ENCODE measurements around the gene CDON.
"Not testable (repeated sequence)": the region's sequence is repeated elsewhere in the genome, so short reads cannot be mapped to it uniquely, and the experiment has no call there.

The CDON gene

DNA sequence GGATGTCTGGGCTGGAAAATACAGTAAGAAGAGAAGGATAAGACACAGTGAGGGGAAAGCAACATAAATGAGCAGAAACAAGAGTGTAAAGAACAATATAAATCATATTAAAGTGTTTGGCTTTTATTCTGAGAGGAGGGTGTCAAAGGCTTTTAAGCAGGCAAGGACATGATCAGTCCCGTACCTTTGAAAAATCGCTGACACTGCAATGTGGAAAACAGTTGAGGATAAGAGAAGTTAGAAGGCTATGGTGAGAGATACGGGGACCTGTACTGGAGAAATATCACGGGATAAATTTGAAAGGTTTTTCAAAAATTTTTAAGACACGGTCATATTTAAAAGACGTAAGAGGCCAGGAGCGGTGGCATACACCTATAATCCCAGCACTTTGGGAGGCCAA is 30.3 kb downstream of the CDON start:
- Histone ChIP-seq H3K36me3 (ENCODE audit: control insufficient read depth, insufficient read depth, low read length) (no peaks in the 10 kb centered on the region), H3K27me3 (ENCODE audit: control insufficient read depth, insufficient read depth, low read length) (peaks cover 6% of the 10 kb centered on the region), H3K9me3 (ENCODE audit: control insufficient read depth, low read length) (no peaks in the 10 kb centered on the region), H3K4me3 (ENCODE audit: low read length) (no peak overlapping the region), H3K9ac (ENCODE audit: low read length) (no peak overlapping the region), H3K4me1 (ENCODE audit: control insufficient read depth, insufficient read depth, low read length) (no peaks in the 10 kb centered on the region)

DNA sequence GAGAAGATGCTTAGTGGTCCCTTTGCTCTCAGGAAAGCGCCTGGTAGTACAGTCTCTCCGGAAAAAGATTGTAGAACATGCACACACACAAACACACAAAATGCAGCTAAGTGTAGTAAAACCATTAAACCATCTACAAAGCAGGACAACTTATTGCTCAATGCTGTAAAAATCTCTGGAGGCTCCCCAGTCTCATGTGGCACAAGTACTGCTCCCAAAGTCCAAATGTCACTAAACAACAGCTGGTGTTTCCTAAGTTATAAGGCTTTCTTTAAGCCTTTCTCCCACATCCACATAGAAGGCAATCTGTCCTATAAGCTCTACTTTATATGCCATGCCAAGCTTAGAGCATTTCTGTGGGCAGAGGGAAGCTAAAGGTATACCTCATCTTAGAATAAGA is 32.9 kb downstream of the CDON start:
- Histone ChIP-seq H3K9me3 (ENCODE audit: control insufficient read depth, low read length) (no peaks in the 10 kb centered on the region), H3K27me3 (ENCODE audit: control insufficient read depth, insufficient read depth, low read length) (peaks cover 6% of the 10 kb centered on the region), H3K4me3 (ENCODE audit: low read length) (no peak overlapping the region), H3K9ac (ENCODE audit: low read length) (no peak overlapping the region), H3K36me3 (ENCODE audit: control insufficient read depth, insufficient read depth, low read length) (no peaks in the 10 kb centered on the region), H3K4me1 (ENCODE audit: control insufficient read depth, insufficient read depth, low read length) (no peaks in the 10 kb centered on the region)

DNA sequence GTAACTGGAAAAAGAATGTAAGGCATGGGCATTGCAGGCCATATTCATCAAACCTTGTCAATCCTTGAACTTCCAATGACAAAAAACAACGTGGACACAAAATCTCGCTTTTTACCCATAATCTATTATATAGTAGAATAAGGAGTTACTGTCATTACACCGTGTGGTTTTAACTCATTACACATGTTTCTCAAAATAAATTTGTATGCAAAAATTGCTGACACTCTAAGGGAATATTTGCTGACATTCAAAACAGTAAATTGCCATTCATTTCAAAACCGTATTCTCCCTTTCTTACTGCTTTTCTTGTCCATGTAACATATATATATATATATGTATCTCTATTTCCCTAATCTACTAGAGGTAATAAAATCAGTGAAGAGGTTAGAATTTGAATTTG is 33.4 kb downstream of the CDON start:
- no peak overlapping the region for H3K9ac ChIP-seq (ENCODE audit: low read length)
- no peaks in the 10 kb centered on the region for H3K9me3 ChIP-seq (ENCODE audit: control insufficient read depth, low read length)
- no peaks in the 10 kb centered on the region for H3K4me1 ChIP-seq (ENCODE audit: control insufficient read depth, insufficient read depth, low read length)
- H3K36me3 ChIP-seq (ENCODE audit: control insufficient read depth, insufficient read depth, low read length): no peaks in the 10 kb centered on the region
- H3K27me3 ChIP-seq (ENCODE audit: control insufficient read depth, insufficient read depth, low read length): peaks cover 6% of the 10 kb centered on the region
- no peak overlapping the region for H3K4me3 ChIP-seq (ENCODE audit: low read length)

DNA sequence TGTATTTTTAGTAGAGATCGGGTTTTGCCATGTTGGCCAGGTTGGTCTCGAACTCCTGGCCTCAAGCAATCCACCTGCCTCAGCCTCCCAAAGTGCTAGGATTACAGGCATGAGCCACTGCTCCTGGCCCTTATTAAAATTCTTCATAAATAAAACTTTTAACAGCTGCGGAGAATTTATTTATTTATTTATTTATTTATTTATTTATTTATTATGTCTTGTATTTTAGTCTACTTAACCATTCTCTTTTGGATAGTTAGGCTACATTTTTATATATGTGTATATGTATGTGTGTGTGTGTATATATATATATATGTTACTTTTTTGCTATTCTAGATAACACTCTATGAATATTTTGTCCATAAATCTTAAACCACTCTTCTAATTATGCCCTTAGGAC is 34.1 kb downstream of the CDON start:
- not testable (repeated sequence) for H3K4me3 ChIP-seq (ENCODE audit: low read length); H3K4me1 ChIP-seq (ENCODE audit: control insufficient read depth, insufficient read depth, low read length); H3K27me3 ChIP-seq (ENCODE audit: control insufficient read depth, insufficient read depth, low read length); H3K36me3 ChIP-seq (ENCODE audit: control insufficient read depth, insufficient read depth, low read length); H3K9ac ChIP-seq (ENCODE audit: low read length); H3K9me3 ChIP-seq (ENCODE audit: control insufficient read depth, low read length)

DNA sequence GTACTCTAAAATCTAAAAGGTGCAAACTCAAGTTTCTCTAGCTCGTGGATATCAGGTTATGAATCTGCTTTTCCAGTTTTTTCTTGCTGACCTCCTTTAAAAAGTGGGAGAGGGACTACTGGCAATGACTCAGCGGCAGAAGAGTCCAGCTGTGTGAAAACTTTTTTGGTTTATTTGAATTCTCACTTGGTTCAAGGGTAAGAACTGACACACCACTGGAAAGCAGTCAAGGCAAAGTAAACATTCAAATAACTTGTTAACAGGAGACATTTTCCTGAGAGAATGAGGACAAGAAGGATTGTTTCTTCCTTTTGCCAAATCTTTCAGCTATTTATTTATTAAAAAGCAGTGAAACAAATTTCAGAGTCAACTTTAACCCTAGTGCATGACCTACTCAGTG is 36.1 kb downstream of the CDON start:
- Histone ChIP-seq H3K9ac (ENCODE audit: low read length) (no peak overlapping the region), H3K4me3 (ENCODE audit: low read length) (no peak overlapping the region), H3K36me3 (ENCODE audit: control insufficient read depth, insufficient read depth, low read length) (no peaks in the 10 kb centered on the region), H3K9me3 (ENCODE audit: control insufficient read depth, low read length) (no peaks in the 10 kb centered on the region), H3K27me3 (ENCODE audit: control insufficient read depth, insufficient read depth, low read length) (no peaks in the 10 kb centered on the region), H3K4me1 (ENCODE audit: control insufficient read depth, insufficient read depth, low read length) (no peaks in the 10 kb centered on the region)

DNA sequence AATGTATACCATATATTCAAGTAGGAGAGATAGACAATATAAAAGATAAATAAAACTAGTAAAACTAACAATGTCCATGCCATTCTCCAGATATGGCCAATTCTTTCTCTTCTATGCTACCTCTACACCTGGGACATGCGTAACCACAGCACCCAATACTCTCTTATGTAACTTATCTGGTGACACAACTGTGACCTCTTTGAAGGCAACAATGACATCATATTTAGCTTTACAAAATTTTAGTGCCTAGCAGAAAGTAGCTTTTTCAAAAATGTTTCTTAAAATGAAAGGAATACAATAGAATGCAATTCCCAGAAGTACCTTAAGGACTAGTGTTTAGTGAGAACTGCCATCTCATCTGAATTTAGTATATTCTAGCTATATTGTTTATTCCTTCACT is 36.8 kb downstream of the CDON start:
- no peak overlapping the region for H3K4me3 ChIP-seq (ENCODE audit: low read length)
- no peaks in the 10 kb centered on the region for H3K4me1 ChIP-seq (ENCODE audit: control insufficient read depth, insufficient read depth, low read length)
- no peaks in the 10 kb centered on the region for H3K27me3 ChIP-seq (ENCODE audit: control insufficient read depth, insufficient read depth, low read length)
- no peaks in the 10 kb centered on the region for H3K9me3 ChIP-seq (ENCODE audit: control insufficient read depth, low read length)
- no peak overlapping the region for H3K9ac ChIP-seq (ENCODE audit: low read length)
- H3K36me3 ChIP-seq (ENCODE audit: control insufficient read depth, insufficient read depth, low read length): no peaks in the 10 kb centered on the region

DNA sequence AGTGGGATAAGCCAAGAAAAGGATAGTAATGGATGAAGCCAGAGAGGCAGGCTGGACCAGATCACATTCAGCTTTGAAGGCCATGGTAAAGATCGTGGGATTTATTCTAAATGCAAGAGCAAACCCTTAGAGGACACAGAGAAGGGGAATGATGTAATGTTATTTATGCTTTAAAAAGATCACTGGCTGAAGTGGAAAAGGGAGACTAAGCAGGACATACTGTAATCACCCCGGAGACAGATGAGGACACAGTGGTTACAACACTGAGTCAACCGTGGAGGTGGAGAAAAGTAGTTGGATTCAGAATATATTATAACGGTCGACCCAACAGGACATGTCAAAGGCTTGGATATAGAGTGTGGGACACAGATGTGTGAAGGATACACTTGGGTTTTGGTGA is 38.5 kb downstream of the CDON start:
- no peaks in the 10 kb centered on the region for H3K27me3 ChIP-seq (ENCODE audit: control insufficient read depth, insufficient read depth, low read length)
- H3K9ac ChIP-seq (ENCODE audit: low read length): no peak overlapping the region
- no peaks in the 10 kb centered on the region for H3K36me3 ChIP-seq (ENCODE audit: control insufficient read depth, insufficient read depth, low read length)
- no peak overlapping the region for H3K4me3 ChIP-seq (ENCODE audit: low read length)
- no peaks in the 10 kb centered on the region for H3K4me1 ChIP-seq (ENCODE audit: control insufficient read depth, insufficient read depth, low read length)
- no peaks in the 10 kb centered on the region for H3K9me3 ChIP-seq (ENCODE audit: control insufficient read depth, low read length)

DNA sequence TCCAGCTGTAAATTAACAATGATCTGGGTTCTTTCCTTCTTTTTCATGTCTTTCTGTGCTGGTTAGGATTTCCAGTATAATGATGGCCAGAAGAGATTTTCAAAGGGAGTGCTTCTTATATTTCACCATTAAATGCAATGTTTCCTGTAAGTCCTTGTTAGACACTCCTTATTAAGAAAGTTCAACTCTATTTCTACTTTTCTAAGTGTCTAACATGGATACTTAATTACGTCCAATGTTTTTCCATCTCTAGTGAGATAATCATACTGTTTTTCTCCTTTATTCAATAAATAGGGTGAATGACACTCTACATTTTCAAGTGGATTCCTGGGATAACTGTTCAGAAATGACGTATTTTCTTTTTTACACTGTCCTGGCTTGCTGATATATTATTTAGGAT is 49.8 kb downstream of the CDON start:
- no peaks in the 10 kb centered on the region for H3K9me3 ChIP-seq (ENCODE audit: control insufficient read depth, low read length)
- no peaks in the 10 kb centered on the region for H3K36me3 ChIP-seq (ENCODE audit: control insufficient read depth, insufficient read depth, low read length)
- H3K4me1 ChIP-seq (ENCODE audit: control insufficient read depth, insufficient read depth, low read length): no peaks in the 10 kb centered on the region
- H3K27me3 ChIP-seq (ENCODE audit: control insufficient read depth, insufficient read depth, low read length): no peaks in the 10 kb centered on the region
- no peak overlapping the region for H3K9ac ChIP-seq (ENCODE audit: low read length)
- no peak overlapping the region for H3K4me3 ChIP-seq (ENCODE audit: low read length)

DNA sequence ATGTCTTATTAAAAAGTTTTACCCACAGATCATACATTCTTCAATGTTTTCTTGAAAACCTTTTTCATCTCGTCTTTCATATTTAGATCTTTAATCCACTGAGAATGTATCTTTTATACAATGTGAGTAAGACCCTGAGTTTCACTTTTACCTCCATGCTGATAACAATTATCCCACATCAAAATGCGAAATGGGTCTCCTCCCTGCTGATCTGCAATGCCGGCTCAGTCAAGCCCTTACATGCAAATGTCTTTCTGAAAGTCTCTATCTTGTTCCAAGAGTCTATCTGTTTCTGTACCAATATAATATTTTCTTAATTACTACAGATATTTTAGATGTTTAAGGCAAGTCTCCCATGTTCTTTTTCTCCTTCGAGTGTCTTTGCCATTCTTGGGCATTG is 50.9 kb downstream of the CDON start:
- no peak overlapping the region for H3K4me3 ChIP-seq (ENCODE audit: low read length)
- H3K9ac ChIP-seq (ENCODE audit: low read length): no peak overlapping the region
- no peaks in the 10 kb centered on the region for H3K9me3 ChIP-seq (ENCODE audit: control insufficient read depth, low read length)
- no peaks in the 10 kb centered on the region for H3K4me1 ChIP-seq (ENCODE audit: control insufficient read depth, insufficient read depth, low read length)
- no peaks in the 10 kb centered on the region for H3K27me3 ChIP-seq (ENCODE audit: control insufficient read depth, insufficient read depth, low read length)
- no peaks in the 10 kb centered on the region for H3K36me3 ChIP-seq (ENCODE audit: control insufficient read depth, insufficient read depth, low read length)

DNA sequence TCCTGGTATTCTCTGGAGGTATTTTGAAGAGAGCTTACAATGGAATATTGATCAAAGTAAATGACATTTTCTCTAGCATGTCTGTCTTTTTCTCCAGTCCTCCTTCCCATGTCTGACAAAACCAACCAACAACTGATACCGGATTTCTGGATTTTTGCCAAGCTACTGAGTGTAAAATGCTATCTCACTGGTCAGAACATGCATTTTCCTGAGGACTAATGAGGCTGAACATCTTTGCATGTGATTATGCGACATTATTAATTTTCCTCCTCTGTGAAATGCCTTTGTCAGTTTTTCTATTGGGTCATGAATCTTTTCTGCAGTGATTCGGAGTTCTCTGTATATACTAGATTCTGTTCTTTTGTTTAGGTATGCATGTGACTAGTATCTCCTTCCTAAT is 51.4 kb downstream of the CDON start:
- no peaks in the 10 kb centered on the region for H3K27me3 ChIP-seq (ENCODE audit: control insufficient read depth, insufficient read depth, low read length)
- no peak overlapping the region for H3K4me3 ChIP-seq (ENCODE audit: low read length)
- no peaks in the 10 kb centered on the region for H3K36me3 ChIP-seq (ENCODE audit: control insufficient read depth, insufficient read depth, low read length)
- H3K9ac ChIP-seq (ENCODE audit: low read length): no peak overlapping the region
- H3K4me1 ChIP-seq (ENCODE audit: control insufficient read depth, insufficient read depth, low read length): no peaks in the 10 kb centered on the region
- H3K9me3 ChIP-seq (ENCODE audit: control insufficient read depth, low read length): no peaks in the 10 kb centered on the region

DNA sequence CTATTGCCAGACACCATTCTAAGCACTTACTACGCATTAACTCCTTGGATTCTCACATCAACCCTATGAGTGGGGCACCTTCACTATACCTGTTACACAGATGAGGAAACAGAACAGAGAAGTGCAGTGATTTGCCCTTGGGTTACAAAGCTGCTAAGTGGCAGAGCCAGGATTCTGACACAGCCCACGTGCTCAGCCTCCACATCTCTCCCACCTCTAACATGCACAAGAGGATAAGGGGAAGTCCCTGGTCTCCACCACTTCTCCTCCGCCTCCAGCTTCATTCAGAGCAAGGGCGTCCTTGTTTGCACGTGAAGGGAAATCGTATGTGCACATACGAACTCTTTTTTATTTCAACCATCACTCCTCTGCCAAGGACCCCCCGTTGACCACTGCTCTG is 53.7 kb downstream of the CDON start:
- H3K4me3 ChIP-seq (ENCODE audit: low read length): no peak overlapping the region
- H3K9ac ChIP-seq (ENCODE audit: low read length): no peak overlapping the region
- no peaks in the 10 kb centered on the region for H3K4me1 ChIP-seq (ENCODE audit: control insufficient read depth, insufficient read depth, low read length)
- no peaks in the 10 kb centered on the region for H3K27me3 ChIP-seq (ENCODE audit: control insufficient read depth, insufficient read depth, low read length)
- no peaks in the 10 kb centered on the region for H3K9me3 ChIP-seq (ENCODE audit: control insufficient read depth, low read length)
- no peaks in the 10 kb centered on the region for H3K36me3 ChIP-seq (ENCODE audit: control insufficient read depth, insufficient read depth, low read length)

DNA sequence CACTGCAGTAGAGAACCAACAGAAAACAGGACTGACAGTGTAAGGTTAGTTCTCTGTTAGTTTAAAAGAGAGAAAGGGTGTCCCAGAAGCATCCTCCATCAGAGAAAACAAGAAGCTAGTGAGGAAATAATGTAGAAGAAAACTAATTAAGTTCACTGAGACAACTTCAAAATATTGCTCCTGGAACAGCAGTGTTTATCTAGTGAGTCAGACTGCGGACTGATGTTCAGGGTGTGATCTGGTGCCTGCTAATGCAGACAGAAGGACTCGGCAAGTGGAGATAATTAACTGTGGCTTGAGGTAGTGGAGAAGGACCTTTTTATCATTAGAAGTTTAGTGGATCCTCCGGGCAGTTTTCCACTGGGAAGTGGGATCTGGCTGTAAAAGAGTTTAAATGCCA is 55.4 kb downstream of the CDON start:
- Histone ChIP-seq H3K9me3 (ENCODE audit: control insufficient read depth, low read length) (no peaks in the 10 kb centered on the region), H3K4me1 (ENCODE audit: control insufficient read depth, insufficient read depth, low read length) (no peaks in the 10 kb centered on the region), H3K27me3 (ENCODE audit: control insufficient read depth, insufficient read depth, low read length) (no peaks in the 10 kb centered on the region), H3K36me3 (ENCODE audit: control insufficient read depth, insufficient read depth, low read length) (no peaks in the 10 kb centered on the region), H3K9ac (ENCODE audit: low read length) (no peak overlapping the region), H3K4me3 (ENCODE audit: low read length) (no peak overlapping the region)

DNA sequence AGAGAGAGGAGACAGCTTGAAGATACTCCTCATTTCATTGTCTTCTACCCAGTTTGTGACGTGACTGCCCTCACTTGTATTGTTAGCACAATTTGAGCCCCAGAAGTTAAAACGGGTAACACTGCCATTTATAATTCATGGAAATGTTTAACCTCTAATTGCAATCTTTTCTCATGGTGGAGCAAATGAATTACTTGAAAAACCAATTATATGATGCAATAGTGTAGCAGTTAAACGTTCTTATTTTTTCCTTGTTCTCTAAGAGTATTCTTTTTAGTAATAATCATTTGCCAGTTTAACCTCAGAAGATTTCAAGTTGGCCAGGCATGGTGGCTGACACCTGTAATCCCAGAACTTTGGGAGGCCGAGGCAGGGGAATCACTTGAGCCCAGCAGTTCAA is 56.6 kb downstream of the CDON start:
- no peaks in the 10 kb centered on the region for H3K4me1 ChIP-seq (ENCODE audit: control insufficient read depth, insufficient read depth, low read length)
- H3K9ac ChIP-seq (ENCODE audit: low read length): no peak overlapping the region
- H3K4me3 ChIP-seq (ENCODE audit: low read length): no peak overlapping the region
- no peaks in the 10 kb centered on the region for H3K36me3 ChIP-seq (ENCODE audit: control insufficient read depth, insufficient read depth, low read length)
- H3K27me3 ChIP-seq (ENCODE audit: control insufficient read depth, insufficient read depth, low read length): no peaks in the 10 kb centered on the region
- no peaks in the 10 kb centered on the region for H3K9me3 ChIP-seq (ENCODE audit: control insufficient read depth, low read length)
